GM12878 (cell line): Measurements from ENCODE around the gene ANKRD13B. TPM values are rescaled to one million over a fixed set of nuclear protein-coding genes. Genes with fewer than 3 reads are reported as not detected.

ENCODE experiments used
- BACH1 ChIP-seq: fragments of 450-650 bp; IDR thresholded peaks from 2 replicates; pipeline ENCODE4 v1.6.1; 2017; ENCODE audit warnings: mild to moderate bottlenecking, borderline replicate concordance
- BCL11A ChIP-seq: IDR thresholded peaks from 2 replicates; pipeline ENCODE4 v1.6.1; 2011; ENCODE audit warnings: low read depth, low read length
- CEBPB ChIP-seq, 2 experiments: fragments of 150-350 bp in 1 of 2; IDR thresholded peaks; 2 replicates each; pipeline ENCODE4 v1.6.1; 2012 to 2014; ENCODE audit warnings: low read depth in 2 of 2, low read length in 2 of 2, borderline replicate concordance in 1 of 2, inconsistent platforms in 1 of 2
- CEBPZ ChIP-seq: fragments of 150-350 bp; IDR thresholded peaks from 2 replicates; pipeline ENCODE4 v1.6.1; 2016; ENCODE audit warnings: low read depth, low read length
- FOXK2 ChIP-seq: fragments of 450-650 bp; IDR thresholded peaks from 2 replicates; pipeline ENCODE4 v1.6.1; 2017; ENCODE audit warnings: mild to moderate bottlenecking, moderate library complexity
- HDAC2 ChIP-seq: fragments of 200-600 bp; sonication (generic); IDR thresholded peaks from 2 replicates; pipeline ENCODE4 v1.6.1; 2017
- IRF5 ChIP-seq: fragments of 450-650 bp; IDR thresholded peaks from 2 replicates; pipeline ENCODE4 v1.6.1; 2017; ENCODE audit warnings: borderline replicate concordance
- MLLT1 ChIP-seq: fragments of 450-650 bp; IDR thresholded peaks from 2 replicates; pipeline ENCODE4 v1.6.1; 2016; ENCODE audit warnings: mild to moderate bottlenecking
- MYB ChIP-seq: fragments of 150-350 bp; IDR thresholded peaks from 2 replicates; pipeline ENCODE4 v1.6.1; 2014; ENCODE audit warnings: mild to moderate bottlenecking, low read depth, low read length, borderline replicate concordance
- NBN ChIP-seq: fragments of 450-650 bp; IDR thresholded peaks from 2 replicates; pipeline ENCODE4 v1.6.1; 2016
- NR2C1 ChIP-seq: fragments of 450-650 bp; IDR thresholded peaks from 2 replicates; pipeline ENCODE4 v1.6.1; 2017; ENCODE audit warnings: antibody characterized with exemption, mild to moderate bottlenecking, moderate library complexity
- PAX8 ChIP-seq: fragments of 450-650 bp; IDR thresholded peaks from 2 replicates; pipeline ENCODE4 v1.6.1; 2017; ENCODE audit warnings: mild to moderate bottlenecking, moderate library complexity
- PBX3 ChIP-seq: IDR thresholded peaks from 2 replicates; pipeline ENCODE4 v1.6.1; 2011; ENCODE audit warnings: mild to moderate bottlenecking, low read depth, low read length, moderate library complexity; ENCODE audit not compliant: insufficient replicate concordance
- PRDM15 ChIP-seq: fragments of 450-650 bp; formaldehyde crosslinking; IDR thresholded peaks from 2 replicates; pipeline ENCODE4 v1.4.0; 2020; ENCODE audit warnings: mild to moderate bottlenecking, moderate library complexity
- RB1 ChIP-seq: fragments of 450-650 bp; formaldehyde crosslinking; IDR thresholded peaks from 2 replicates; pipeline ENCODE4 v1.6.1; 2017; ENCODE audit warnings: mild to moderate bottlenecking, borderline replicate concordance
- SIX5 ChIP-seq: IDR thresholded peaks from 2 replicates; pipeline ENCODE4 v1.6.1; 2011; ENCODE audit warnings: mild to moderate bottlenecking, low read depth, low read length, moderate library complexity; ENCODE audit not compliant: severe bottlenecking
- STAT1 ChIP-seq: fragments of 450-650 bp; conservative IDR thresholded peaks from 2 replicates; pipeline ENCODE4 v1.6.1; 2014; ENCODE audit warnings: antibody characterized with exemption, mild to moderate bottlenecking
- TARDBP ChIP-seq: IDR thresholded peaks from 2 replicates; pipeline ENCODE4 v1.6.1; 2016; ENCODE audit warnings: borderline replicate concordance
- ZNF274 ChIP-seq: IDR thresholded peaks from one replicate; pipeline ENCODE4 v1.8.0; 2011; ENCODE audit not compliant: insufficient read length, insufficient read depth
- ZNF622 ChIP-seq: fragments of 450-650 bp; IDR thresholded peaks from 2 replicates; pipeline ENCODE4 v1.6.1; 2017; ENCODE audit warnings: mild to moderate bottlenecking, inconsistent platforms
- polyA plus RNA-seq, 11 experiments: library from polyadenylated mRNA; depleted of rRNA in 4 of 11; unstranded in 6 of 11; stranded (reverse) in 5 of 11; fragments of >200 nt; fragmentation: Nextera tagmentation in 4 of 11; fragmentation: Illumina TruSeq in 1 of 11; extraction: Ambion mirVana in 4 of 11; extraction: Trizol in 1 of 11; gene quantifications; 1 replicate in 1 of 11; 2 replicates in 10 of 11; pipeline versions ENCODE4 v1.2.1 to v1.2.3, GENCODE V29; 2011 to 2016; ENCODE audit warnings: inconsistent platforms in 2 of 11, missing spikeins in 2 of 11, low read depth in 1 of 11
- total RNA-seq, 4 experiments: library from RNA; depleted of rRNA in 3 of 4; stranded (reverse); fragments of >200 nt in 3 of 4; fragmentation: Illumina TruSeq in 1 of 4; extraction: Trizol in 1 of 4; gene quantifications; 2 replicates each; pipeline versions ENCODE4 v1.2.1 to v1.2.3, GENCODE V29; 2013 to 2021

ANKRD13B gene
- total and polyA plus RNA-seq, 10 of the 15 experiments (the other 5 are each of a cell fraction or from before 2014, with no cell fraction given): 0.18 to 15.0 (median 2.8) TPM

- TF ChIP-seq MLLT1: no peak
- TF ChIP-seq BACH1: peak; percentile 90
- TF ChIP-seq NR2C1: no peak
- no peak for TF ChIP-seq PBX3
- TF ChIP-seq FOXK2: no peak
- TF ChIP-seq NBN: 0 out of 2 replicates have a peak, but pooled peaks have one; percentile 4
- TF ChIP-seq IRF5: no peak
- no peak for TF ChIP-seq ZNF274
- no peak for TF ChIP-seq CEBPB (IDR thresholded peaks at IDR 0.05; ENCODE audit: borderline replicate concordance in 1 of 2, low read depth in 2 of 2, low read length in 2 of 2)
- TF ChIP-seq BCL11A: no peak
- no peak for TF ChIP-seq CEBPZ
- no peak for TF ChIP-seq PRDM15 (CRISPR knock-in tag)
- TF ChIP-seq STAT1: no peak
- TF ChIP-seq ZNF622: no peak
- TF ChIP-seq PAX8: no peak
- TF ChIP-seq HDAC2: no peak
- TF ChIP-seq RB1: 0 out of 2 replicates have a peak, but pooled peaks have one; percentile 29
- no peak for TF ChIP-seq MYB
- TF ChIP-seq TARDBP: no peak
- TF ChIP-seq SIX5: no peak
Observed at GRCh38 chr17:29617481-29618271, 24.7 kb downstream of the ANKRD13B start (continued).
